ENCODE data around the gene PTPRG.

Gene PTPRG

DNA sequence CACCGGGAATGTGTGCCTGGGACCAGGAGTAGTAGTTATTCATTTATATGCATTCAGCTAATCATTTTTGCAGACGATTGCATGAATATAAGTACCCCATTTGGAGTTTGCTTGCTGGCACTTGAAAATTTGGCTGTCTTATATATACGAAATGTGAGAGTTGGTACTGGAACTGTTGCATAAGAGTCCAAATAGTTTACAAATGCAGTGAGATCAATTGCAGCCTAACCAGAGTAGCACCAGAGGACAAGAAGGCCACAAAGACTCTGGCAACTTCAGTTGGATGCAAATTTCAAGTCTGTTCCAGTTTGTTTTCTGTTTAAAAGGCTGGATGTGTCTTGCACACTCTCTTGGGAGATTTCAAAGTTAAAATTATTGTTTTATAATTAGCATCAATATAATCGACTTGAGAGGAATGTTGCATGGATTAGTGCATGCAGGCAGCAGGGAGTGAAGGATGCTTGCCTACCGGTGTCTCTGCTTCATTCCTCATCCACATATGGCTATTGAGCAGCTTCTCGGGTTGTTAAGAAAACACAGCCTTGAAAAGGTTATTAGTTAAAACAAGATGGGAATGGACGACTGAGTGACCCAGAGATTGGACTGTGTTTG is 213.0 kb downstream of the PTPRG start:
- DNase-seq: no peak

DNA sequence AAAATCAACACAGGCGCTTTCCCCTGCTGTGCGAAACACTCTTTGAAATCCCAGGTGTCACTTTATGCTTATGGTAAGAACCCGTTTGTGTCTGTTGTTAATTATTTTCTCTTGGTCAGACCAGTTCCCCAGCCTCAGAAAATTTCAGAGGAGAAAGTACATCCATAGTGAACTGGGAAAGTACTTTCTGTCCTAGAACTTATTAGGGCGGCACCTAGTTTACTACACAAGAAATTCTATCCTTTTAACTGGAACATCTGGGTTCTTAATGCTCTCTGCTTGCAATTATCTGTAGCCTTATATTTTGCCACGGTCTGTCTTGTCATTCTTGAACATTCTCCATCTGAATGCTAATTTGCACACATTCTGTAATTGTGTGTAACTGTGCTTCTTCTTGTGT is 215.0 kb downstream of the PTPRG start:
- DNase-seq: no peak

DNA sequence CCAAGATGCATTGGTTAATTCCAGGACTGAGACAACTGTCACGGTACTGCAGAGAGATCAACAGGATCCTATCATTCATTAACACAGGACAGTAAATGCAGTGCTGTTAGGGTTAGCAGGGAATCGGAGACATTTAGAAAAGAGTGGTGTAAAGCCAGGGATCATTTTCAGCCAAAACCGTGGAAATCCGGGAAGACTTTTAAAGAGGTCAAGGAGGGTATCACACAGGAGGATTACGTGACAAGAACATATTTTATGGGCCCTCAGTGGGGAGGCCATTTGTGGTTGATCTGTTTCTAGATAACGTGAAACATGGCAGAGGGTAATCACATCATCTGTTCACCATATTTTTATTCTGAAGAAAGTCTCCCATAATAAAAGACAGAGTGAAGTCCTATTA is 216.1 kb downstream of the PTPRG start:
- no peak for DNase-seq

- DNase-seq: no peak
These were observed 216.7 kb downstream of the PTPRG start for GRCh38 chr3:61778095-61778494.

DNA sequence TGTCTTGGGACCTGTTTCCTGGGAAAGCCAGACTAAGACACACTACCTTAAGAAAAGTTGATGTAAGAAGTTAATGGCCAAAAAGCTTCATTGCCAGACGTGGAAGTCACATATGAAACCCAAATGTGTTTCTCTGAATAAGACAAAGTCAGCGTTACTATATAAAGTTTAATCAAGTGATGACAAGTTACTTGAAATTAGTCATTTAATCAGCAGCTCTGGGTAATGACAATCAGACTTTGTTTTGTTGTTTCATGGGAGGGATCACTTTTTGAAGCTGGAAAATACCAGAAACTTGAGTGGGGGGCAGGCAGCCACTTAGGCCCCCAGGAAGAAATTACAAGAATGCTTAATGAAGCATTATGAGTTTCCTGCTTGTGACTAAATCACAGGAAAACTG is 218.6 kb downstream of the PTPRG start:
- DNase-seq: no peak

DNA sequence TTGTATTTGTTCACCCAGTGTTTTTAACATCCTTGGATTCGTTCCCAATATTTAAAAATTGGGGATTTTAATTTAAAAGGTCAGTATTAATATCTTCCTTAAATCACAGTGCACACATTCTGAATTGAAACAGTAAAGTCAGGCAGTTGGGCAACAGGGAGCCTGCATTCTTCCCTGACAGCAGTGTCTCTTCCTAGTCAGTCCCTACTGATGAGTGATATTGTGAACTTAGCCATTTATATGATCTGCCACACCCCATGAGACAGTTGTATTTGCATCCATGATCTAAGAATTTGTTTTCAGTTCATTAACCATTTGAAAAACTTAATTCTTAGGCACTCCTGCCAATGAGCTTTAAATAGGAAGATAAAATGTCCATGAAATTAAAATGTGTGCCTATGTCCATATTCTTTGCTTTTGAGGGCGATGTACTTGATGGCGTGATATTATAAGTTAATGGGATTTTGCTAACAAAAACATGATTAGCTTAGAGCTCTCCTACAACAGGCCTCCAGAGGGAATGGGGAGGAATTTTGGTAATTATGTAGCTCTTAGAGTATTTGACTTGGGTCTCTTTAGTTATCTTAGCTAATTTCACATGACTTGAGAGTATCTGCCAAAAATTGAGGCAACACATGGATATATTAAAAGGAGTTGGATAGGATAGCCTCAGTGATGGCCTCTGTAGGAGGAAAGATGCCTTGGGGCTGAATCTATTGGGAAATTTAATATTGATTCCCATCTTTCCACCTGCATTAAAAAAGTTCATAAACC is 219.3 kb downstream of the PTPRG start:
- DNase-seq: no peak

GRCh38 chr3:61783993-61784718 is 222.8 kb downstream of the PTPRG start:
- DNase-seq: no peak

DNA sequence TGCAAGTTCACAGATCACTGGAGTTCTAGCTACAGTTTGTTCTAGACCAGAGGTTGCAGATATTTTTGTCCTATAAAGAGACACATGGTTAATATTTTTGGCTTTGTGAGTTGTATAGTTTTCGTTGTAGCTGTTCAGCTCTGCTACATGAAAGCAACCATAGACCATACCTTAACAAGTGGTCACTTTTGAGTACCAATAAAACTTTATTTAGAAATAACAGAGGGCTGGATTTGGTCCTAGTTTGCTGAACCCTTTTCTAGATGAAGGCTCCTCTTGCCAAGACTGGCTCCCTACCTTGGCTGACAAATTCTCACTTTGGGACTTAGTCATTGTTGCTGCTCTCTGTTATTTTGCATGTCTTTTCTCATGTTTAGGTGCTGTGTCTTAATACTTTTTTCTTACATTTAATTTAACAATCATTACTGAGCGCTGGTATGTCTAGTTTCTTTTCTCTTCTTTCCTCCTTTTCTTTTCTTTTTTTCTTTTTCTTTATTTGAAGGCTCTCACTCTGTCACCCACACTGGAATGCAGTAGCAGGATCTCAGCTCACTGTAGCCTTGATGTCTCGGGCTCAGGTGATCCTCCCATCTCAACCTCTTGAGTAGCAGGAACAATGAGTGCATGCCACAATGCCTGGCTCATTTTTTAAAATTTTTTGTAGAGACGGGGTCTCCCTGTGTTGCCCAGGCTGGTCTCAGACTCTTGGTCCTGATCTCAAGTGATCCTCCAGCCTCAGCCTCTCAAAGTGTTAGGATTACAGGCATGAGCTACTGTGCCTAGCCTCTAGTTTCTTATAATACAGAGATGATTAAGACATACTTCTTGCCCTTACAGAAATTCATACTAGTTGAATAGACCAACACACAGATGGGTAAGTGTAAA is 227.5 kb downstream of the PTPRG start:
- no peak for DNase-seq

- no peak for DNase-seq
These were observed 228.5 kb downstream of the PTPRG start for GRCh38 chr3:61789861-61790260.

- DNase-seq: no peak
These were observed 229.0 kb downstream of the PTPRG start for GRCh38 chr3:61790411-61790810.

GRCh38 chr3:61793056-61793455 is 231.7 kb downstream of the PTPRG start:
- no peak for DNase-seq

- no peak for DNase-seq
These were observed 232.2 kb downstream of the PTPRG start for GRCh38 chr3:61793521-61793920.

GRCh38 chr3:61794341-61794740 is 233.0 kb downstream of the PTPRG start:
- DNase-seq: no peak

GRCh38 chr3:61794961-61795360 is 233.6 kb downstream of the PTPRG start:
- no peak for DNase-seq

GRCh38 chr3:61796088-61796680 is 234.8 kb downstream of the PTPRG start:
- no peak for DNase-seq

- no peak for DNase-seq
These were observed 235.5 kb downstream of the PTPRG start for GRCh38 chr3:61796911-61797310.

- no peak for DNase-seq
These were observed 241.4 kb downstream of the PTPRG start for GRCh38 chr3:61802772-61803171.

DNA sequence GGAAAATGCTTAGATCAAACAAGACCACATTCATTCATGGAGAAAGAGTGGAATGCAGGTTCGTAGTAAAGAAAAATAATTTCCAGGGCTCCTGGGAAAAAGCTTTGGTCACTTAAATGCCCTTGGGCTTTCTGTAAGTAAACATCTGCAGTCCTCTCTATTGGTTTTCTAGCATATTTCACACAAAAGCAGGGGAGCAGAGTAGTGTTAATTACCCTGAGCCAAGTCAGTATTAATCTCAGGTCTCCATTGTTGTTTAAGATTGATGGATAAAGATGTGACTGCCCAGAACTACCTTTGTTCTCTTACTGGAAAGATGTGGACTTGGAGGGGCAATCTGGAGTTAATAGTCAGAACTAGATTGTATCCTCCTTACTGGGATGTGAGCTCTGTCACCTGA is 242.6 kb downstream of the PTPRG start:
- no peak for DNase-seq

DNA sequence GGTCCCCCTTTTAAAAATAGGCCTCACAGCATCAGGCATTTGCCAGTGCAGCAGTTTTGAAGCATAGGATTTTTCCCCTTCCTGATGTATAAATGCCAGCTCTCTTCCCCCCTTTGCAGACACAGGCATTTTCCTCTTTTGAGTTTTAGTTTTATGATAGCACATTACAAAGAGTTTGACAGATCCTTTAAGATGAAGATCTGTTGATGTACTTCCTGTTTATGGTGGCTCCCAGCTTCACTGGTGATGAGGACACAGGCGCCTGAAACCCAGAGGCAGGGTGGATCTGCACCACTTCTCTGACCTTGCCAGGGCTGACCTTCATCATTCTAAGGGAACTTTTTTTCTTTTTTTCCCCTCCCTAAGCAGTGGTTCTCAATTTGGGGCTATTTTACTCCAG is 243.4 kb downstream of the PTPRG start:
- DNase-seq: no peak

DNA sequence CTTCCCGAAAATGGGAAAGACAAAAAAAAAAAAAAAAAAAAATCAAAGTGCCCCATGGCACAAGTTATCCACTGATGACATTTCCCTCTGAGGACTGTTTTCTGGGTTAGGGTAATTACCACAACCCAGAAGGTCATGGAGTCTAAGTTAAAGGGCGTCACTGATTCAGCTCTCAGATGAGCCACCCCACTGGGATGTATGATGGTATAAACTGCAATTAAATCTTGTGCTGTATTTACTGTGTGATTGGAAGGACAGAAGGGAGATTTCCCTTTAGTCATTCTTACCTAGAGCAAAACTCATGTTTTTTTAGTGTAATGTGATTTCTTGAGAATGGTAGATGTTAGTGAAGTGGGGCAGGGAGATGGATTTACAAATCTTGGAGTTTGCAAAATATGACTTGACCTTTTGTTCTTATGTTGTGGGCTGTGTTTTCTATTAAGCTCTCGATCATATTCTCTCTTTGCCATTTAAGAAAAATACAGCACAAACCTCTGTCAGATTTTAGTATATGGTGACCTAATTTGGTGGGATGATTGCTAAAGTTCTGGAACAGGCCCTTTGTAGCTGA is 244.2 kb downstream of the PTPRG start:
- no peak for DNase-seq

DNA sequence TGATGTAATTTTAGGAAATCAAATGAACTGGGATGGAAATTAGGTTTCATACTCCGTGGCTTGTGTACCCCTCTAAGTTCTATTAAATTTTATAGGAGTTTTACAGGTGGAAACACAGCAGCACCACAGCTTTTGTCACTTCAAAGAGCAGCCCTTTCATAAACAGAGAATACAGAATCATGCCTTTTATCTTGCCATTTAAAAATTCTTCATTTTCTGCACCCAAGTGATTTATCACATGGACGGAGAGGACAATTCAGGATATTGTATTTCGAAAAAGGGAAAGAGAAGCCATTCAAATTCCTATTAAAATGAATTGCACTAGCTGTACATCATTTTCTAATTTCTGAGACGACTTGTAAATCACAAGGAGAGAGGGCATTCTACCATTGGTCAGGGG is 245.4 kb downstream of the PTPRG start:
- DNase-seq: no peak

GRCh38 chr3:61807865-61808276 is 246.5 kb downstream of the PTPRG start:
- DNase-seq: no peak
